GM18511 (cell line): ENCODE results near the gene TOM1L2.
A peak's percentile ranks its signal among the peaks of the same experiment; 100 is the strongest.

ENCODE experiments used
- ATAC-seq: cut with Tn5 transposase; IDR thresholded peaks from one replicate; pipeline ENCODE4 v1.9.1; 2021; ENCODE audit warnings: mild to moderate bottlenecking, moderate library complexity; ENCODE audit not compliant: unreplicated experiment

Gene TOM1L2

GRCh38 chr17:17972126-17972951 lies at the start of gene TOM1L2, which contains the start of gene DRC3:
Gene TOM1L2, minus strand, starts transcription at chr17:17972400. Its CDS starts 87 bp downstream, at chr17:17972313.
Gene DRC3, plus strand, starts transcription at chr17:17972862. Its CDS starts 4,737 bp downstream, at chr17:17977599.
- peak; percentile 96 for ATAC-seq

GRCh38 chr17:18021372-18021771 lies 49.2 kb upstream of the TOM1L2 start:
- no peak for ATAC-seq

- no peak for ATAC-seq
These were observed 48.8 kb upstream of the TOM1L2 start for GRCh38 chr17:18020971-18021370.

- ATAC-seq, result no peak
These were observed 47.6 kb upstream of the TOM1L2 start for GRCh38 chr17:18019838-18020154.

- ATAC-seq, result no peak
These were observed 46.3 kb upstream of the TOM1L2 start for GRCh38 chr17:18018411-18018921.

- no peak for ATAC-seq
These were observed 45.8 kb upstream of the TOM1L2 start for GRCh38 chr17:18017958-18018357.

GRCh38 chr17:18016426-18016825 lies 44.2 kb upstream of the TOM1L2 start:
- no peak for ATAC-seq

- no peak for ATAC-seq
These were observed 43.4 kb upstream of the TOM1L2 start for GRCh38 chr17:18015593-18015992.

- no peak for ATAC-seq
These were observed 41.8 kb upstream of the TOM1L2 start for GRCh38 chr17:18014006-18014405.

GRCh38 chr17:18011286-18011685 lies 39.1 kb upstream of the TOM1L2 start:
- ATAC-seq, result no peak

GRCh38 chr17:18009609-18010420 lies 37.6 kb upstream of the TOM1L2 start:
- no peak for ATAC-seq

- ATAC-seq, result no peak
These were observed 36.5 kb upstream of the TOM1L2 start for GRCh38 chr17:18008496-18009268.

- ATAC-seq, result no peak
These were observed 34.5 kb upstream of the TOM1L2 start for GRCh38 chr17:18006495-18007239.

GRCh38 chr17:18005496-18005895 lies 33.3 kb upstream of the TOM1L2 start:
- ATAC-seq, result no peak

GRCh38 chr17:18004884-18005305 lies 32.7 kb upstream of the TOM1L2 start:
- ATAC-seq, result no peak

- no peak for ATAC-seq
These were observed 32.1 kb upstream of the TOM1L2 start for GRCh38 chr17:18004345-18004744.

GRCh38 chr17:18002171-18002570 lies 30.0 kb upstream of the TOM1L2 start:
- ATAC-seq, result no peak

GRCh38 chr17:18000030-18000408 lies 27.8 kb upstream of the TOM1L2 start:
- ATAC-seq, result no peak

- ATAC-seq, result no peak
These were observed 27.3 kb upstream of the TOM1L2 start for GRCh38 chr17:17999364-18000029.

- no peak for ATAC-seq
These were observed 26.7 kb upstream of the TOM1L2 start for GRCh38 chr17:17998934-17999333.
